DOHH2 (cell line): ENCODE results near the gene STAG2.

Experiments used
- H3F3A ChIP-seq: fragments of 200-600 bp; sonication (generic), shearing (Covaris generic); 2 replicates; pipeline ENCODE4 v1.6.0; 2016; ENCODE audit warnings: antibody characterized with exemption, mild to moderate bottlenecking; ENCODE audit not compliant: control insufficient read depth, insufficient read depth
- H3K27ac ChIP-seq: fragments of 200-600 bp; sonication (generic); 2 replicates; pipeline ENCODE4 v1.5.1; 2014; ENCODE audit warnings: low read depth, mild to moderate bottlenecking, low read length, moderate library complexity
- H3K27me3 ChIP-seq: fragments of 200-600 bp; sonication (generic); 2 replicates; pipeline ENCODE4 v1.6.1; 2014; ENCODE audit warnings: mild to moderate bottlenecking, low read length, mixed read lengths; ENCODE audit not compliant: control insufficient read depth
- H3K36me3 ChIP-seq: fragments of 200-600 bp; sonication (generic); 2 replicates; pipeline ENCODE4 v1.6.1; 2014; ENCODE audit warnings: mild to moderate bottlenecking, low read length, moderate library complexity, mixed read lengths; ENCODE audit not compliant: control insufficient read depth
- H3K4me1 ChIP-seq: fragments of 200-600 bp; sonication (generic); 2 replicates; pipeline ENCODE4 v1.6.1; 2014; ENCODE audit warnings: mild to moderate bottlenecking, low read length, mixed read lengths; ENCODE audit not compliant: control insufficient read depth
- H3K4me2 ChIP-seq: fragments of 200-600 bp; sonication (generic); 2 replicates; pipeline ENCODE4 v1.6.0; 2014; ENCODE audit warnings: mild to moderate bottlenecking, low read length, moderate library complexity
- H3K4me3 ChIP-seq: fragments of 200-600 bp; sonication (generic); 2 replicates; pipeline ENCODE4 v1.5.1; 2014; ENCODE audit warnings: mild to moderate bottlenecking, low read length, mixed read lengths
- H3K79me2 ChIP-seq: fragments of 200-600 bp; sonication (generic); 2 replicates; pipeline ENCODE4 v1.6.1; 2014; ENCODE audit warnings: mild to moderate bottlenecking, low read length, mixed read lengths; ENCODE audit not compliant: control insufficient read depth
- H3K9me2 ChIP-seq: fragments of 200-600 bp; sonication (generic); replicated peaks from 2 replicates; pipeline ENCODE4 v1.6.1; 2014; ENCODE audit warnings: mild to moderate bottlenecking, low read length, mixed read lengths; ENCODE audit not compliant: control insufficient read depth
- H3K9me3 ChIP-seq: fragments of 200-600 bp; sonication (generic); 2 replicates; pipeline ENCODE4 v1.6.1; 2014; ENCODE audit warnings: antibody characterized with exemption, low read length, mixed read lengths; ENCODE audit not compliant: control insufficient read depth, insufficient read depth
- H4K20me1 ChIP-seq: fragments of 200-600 bp; sonication (generic); 2 replicates; pipeline ENCODE4 v1.6.0; 2014; ENCODE audit warnings: low read depth, mild to moderate bottlenecking, antibody characterized with exemption, low read length, moderate library complexity; ENCODE audit not compliant: control insufficient read depth, insufficient read depth
- CTCF ChIP-seq: fragments of 200-600 bp; sonication (generic); IDR thresholded peaks from one replicate; pipeline ENCODE4 v1.5.1; 2014; ENCODE audit warnings: antibody characterized with exemption, mild to moderate bottlenecking, low read depth, low read length; ENCODE audit not compliant: poor library complexity, severe bottlenecking
- EZH2phosphoT487 ChIP-seq: fragments of 200-600 bp; sonication (generic); IDR thresholded peaks from 2 replicates; pipeline ENCODE4 v1.6.1; 2017; ENCODE audit warnings: borderline replicate concordance, mild to moderate bottlenecking, antibody characterized with exemption, low read length, moderate library complexity, mixed read lengths

Gene STAG2

GRCh38 chrX:123965712-123966111 lies 4.2 kb downstream of the STAG2 start:
- no peak for TF ChIP-seq EZH2phosphoT487
- no peak for TF ChIP-seq CTCF
- Histone ChIP-seq H3F3A (peaks cover 5% of the 10 kb centered on the region; the same call in 1 of the 2 replicates), H3K4me3 (no peak overlapping the region), H3K27ac (no peak overlapping the region), H3K4me2 (no peak overlapping the region), H3K9me2 (no peaks in the 10 kb centered on the region), H3K9me3 (no peaks in the 10 kb centered on the region), H4K20me1 (peaks cover 19% of the 10 kb centered on the region), H3K79me2 (peaks cover 99% of the 10 kb centered on the region), H3K36me3 (peaks cover 21% of the 10 kb centered on the region), H3K27me3 (no peaks in the 10 kb centered on the region), H3K4me1 (peaks cover 21% of the 10 kb centered on the region)

- Histone ChIP-seq H3K27me3 (no peaks in the 10 kb centered on the region), H3K9me3 (no peaks in the 10 kb centered on the region), H3K4me3 (no peak overlapping the region), H4K20me1 (peaks cover 19% of the 10 kb centered on the region), H3K4me1 (peaks cover 21% of the 10 kb centered on the region), H3K36me3 (peaks cover 6% of the 10 kb centered on the region), H3K4me2 (no peak overlapping the region), H3K9me2 (no peaks in the 10 kb centered on the region), H3K27ac (no peak overlapping the region), H3K79me2 (peaks cover 100% of the 10 kb centered on the region), H3F3A (0 out of 2 replicates have a peak, but pooled peaks cover under 1% of the 10 kb centered on the region)
- no peak for TF ChIP-seq CTCF
- no peak for TF ChIP-seq EZH2phosphoT487
These were observed 6.0 kb downstream of the STAG2 start for GRCh38 chrX:123967497-123967896.

GRCh38 chrX:123968383-123969050 lies 7.0 kb downstream of the STAG2 start:
- Histone ChIP-seq H3K36me3 (no peaks in the 10 kb centered on the region; the same call in 1 of the 2 replicates), H3K4me1 (peaks cover 19% of the 10 kb centered on the region), H3F3A (no peaks in the 10 kb centered on the region), H3K27ac (no peak overlapping the region), H3K9me3 (no peaks in the 10 kb centered on the region), H3K4me3 (no peak overlapping the region), H4K20me1 (peaks cover 19% of the 10 kb centered on the region), H3K4me2 (no peak overlapping the region), H3K9me2 (no peaks in the 10 kb centered on the region), H3K79me2 (peaks cover 99% of the 10 kb centered on the region), H3K27me3 (no peaks in the 10 kb centered on the region)
- TF ChIP-seq CTCF (no peak), EZH2phosphoT487 (no peak)
